Vagina (tissue), 2 donors: ENCODE measurements around the gene SDK2. TPM values are rescaled to one million over a fixed set of nuclear protein-coding genes. Genes with fewer than 3 reads are reported as not detected.
"Not testable (repeated sequence)": the region's sequence is repeated elsewhere in the genome, so short reads cannot be mapped to it uniquely, and the experiment has no call there.

Experiments
- DNase-seq, 2 donors: peaks; one replicate each; pipeline ENCODE4 v3.0.0-alpha.2; 2017; ENCODE audit errors: extremely low spot score in 2 of 2
- H3K27ac ChIP-seq: fragments of 200-600 bp; sonication (generic); one replicate; pipeline ENCODE4 v1.5.1; 2019
- H3K27me3 ChIP-seq: fragments of 200-600 bp; sonication (generic); one replicate; pipeline ENCODE4 v1.5.1; 2019
- H3K36me3 ChIP-seq, 2 donors: fragments of 200-600 bp; sonication (generic); one replicate each; pipeline ENCODE4 v1.5.1; 2017 to 2019
- H3K4me1 ChIP-seq: fragments of 200-600 bp; sonication (generic); one replicate; pipeline ENCODE4 v1.5.1; 2019
- H3K4me3 ChIP-seq, 2 donors: fragments of 200-600 bp; sonication (generic); 1 replicate in 1 of 2; 2 replicates in 1 of 2; pipeline ENCODE4 v1.5.1; 2016 to 2019
- H3K9me3 ChIP-seq: fragments of 200-600 bp; sonication (generic); one replicate; pipeline ENCODE4 v1.5.1; 2019
- POLR2A ChIP-seq, 2 donors: fragments of 450-650 bp; IDR thresholded peaks; one replicate each; pipeline ENCODE4 v1.6.1; 2017; ENCODE audit warnings: antibody characterized with exemption in 2 of 2, mild to moderate bottlenecking in 2 of 2, moderate library complexity in 2 of 2
- POLR2AphosphoS5 ChIP-seq, 2 donors: sonication (generic); formaldehyde crosslinking; IDR thresholded peaks; one replicate each; pipeline ENCODE4 v1.9.0; 2017; ENCODE audit warnings: antibody characterized with exemption in 2 of 2, mild to moderate bottlenecking in 2 of 2, low read depth in 1 of 2; ENCODE audit not compliant: insufficient read depth in 1 of 2
- intact Hi-C: fragments of 100-400 bp; cut with DNase I; formaldehyde crosslinking; loops from one replicate; pipeline ENCODE4 v1.15.1; 2023
- total RNA-seq: library from RNA; depleted of rRNA; stranded (reverse); fragments of >200 nt; gene quantifications from one replicate; pipeline ENCODE4 v1.2.3, GENCODE V29; 2016
- TF ChIP-seq, protein P1 (sequence below), 3 experiments: fragments of 450-650 bp in 2 of 3; fragments of 200-600 bp in 1 of 3; sonication (generic) in 1 of 3; IDR thresholded peaks; one replicate each; pipeline ENCODE4 v1.5.1; 2017 to 2019; ENCODE audit warnings: antibody characterized with exemption in 3 of 3, mild to moderate bottlenecking in 2 of 3, moderate library complexity in 2 of 3

The SDK2 gene
- total RNA-seq, 1 donor from 2014 or later: 1.7 TPM

GRCh38 chr17:73317513-73318426, 326.5 kb downstream of the SDK2 start:
- H3K4me1 ChIP-seq: peaks cover 13% of the 10 kb centered on the region
- no peaks in the 10 kb centered on the region for H3K27me3 ChIP-seq
- H3K36me3 ChIP-seq: no peaks in the 10 kb centered on the region
- no peak for DNase-seq
- H3K27ac ChIP-seq: no peak overlapping the region
- H3K4me3 ChIP-seq: no peak overlapping the region
- no peaks in the 10 kb centered on the region for H3K9me3 ChIP-seq
- intact Hi-C loops: no loop called here
- TF ChIP-seq POLR2AphosphoS5 (IDR thresholded peaks at IDR 0.05; ENCODE audit: insufficient read depth in 1 of 2, low read depth in 1 of 2) (no peak), POLR2A (IDR thresholded peaks at IDR 0.05) (no peak)
- TF ChIP-seq, protein P1, sequence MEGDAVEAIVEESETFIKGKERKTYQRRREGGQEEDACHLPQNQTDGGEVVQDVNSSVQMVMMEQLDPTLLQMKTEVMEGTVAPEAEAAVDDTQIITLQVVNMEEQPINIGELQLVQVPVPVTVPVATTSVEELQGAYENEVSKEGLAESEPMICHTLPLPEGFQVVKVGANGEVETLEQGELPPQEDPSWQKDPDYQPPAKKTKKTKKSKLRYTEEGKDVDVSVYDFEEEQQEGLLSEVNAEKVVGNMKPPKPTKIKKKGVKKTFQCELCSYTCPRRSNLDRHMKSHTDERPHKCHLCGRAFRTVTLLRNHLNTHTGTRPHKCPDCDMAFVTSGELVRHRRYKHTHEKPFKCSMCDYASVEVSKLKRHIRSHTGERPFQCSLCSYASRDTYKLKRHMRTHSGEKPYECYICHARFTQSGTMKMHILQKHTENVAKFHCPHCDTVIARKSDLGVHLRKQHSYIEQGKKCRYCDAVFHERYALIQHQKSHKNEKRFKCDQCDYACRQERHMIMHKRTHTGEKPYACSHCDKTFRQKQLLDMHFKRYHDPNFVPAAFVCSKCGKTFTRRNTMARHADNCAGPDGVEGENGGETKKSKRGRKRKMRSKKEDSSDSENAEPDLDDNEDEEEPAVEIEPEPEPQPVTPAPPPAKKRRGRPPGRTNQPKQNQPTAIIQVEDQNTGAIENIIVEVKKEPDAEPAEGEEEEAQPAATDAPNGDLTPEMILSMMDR (IDR thresholded peaks at IDR 0.05): no peak

DNA sequence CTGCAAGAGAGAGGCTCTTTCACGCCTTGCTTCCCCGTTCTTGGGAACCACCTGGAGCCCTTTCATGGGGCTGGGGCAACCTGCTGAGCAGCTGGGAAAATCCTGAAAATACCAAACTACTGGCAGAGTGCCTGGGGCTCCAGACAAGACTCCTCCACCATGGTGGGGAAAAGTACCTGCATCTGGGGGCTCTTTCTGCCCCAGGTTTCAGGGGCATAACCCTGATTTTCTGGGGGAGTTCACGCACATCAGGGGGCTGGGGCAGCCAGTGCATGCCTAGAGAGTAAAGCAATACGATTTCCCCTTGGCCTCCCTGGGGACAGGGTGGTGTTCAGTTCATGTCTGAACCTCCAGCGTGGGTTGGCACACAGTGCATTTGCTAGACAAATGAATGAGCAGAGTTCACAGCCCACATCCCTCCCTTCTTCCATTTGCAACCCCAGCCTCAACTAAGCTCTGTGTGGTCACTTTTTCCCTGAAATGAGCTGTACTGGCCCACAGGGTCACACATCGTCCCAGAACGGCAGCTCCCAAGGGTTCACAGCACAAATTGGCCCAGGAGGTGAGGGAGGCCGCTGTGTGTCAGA, 327.2 kb downstream of the SDK2 start:
- TF ChIP-seq, protein P1 (IDR thresholded peaks at IDR 0.05): no peak
- TF ChIP-seq POLR2A (IDR thresholded peaks at IDR 0.05): no peak
- no peak for TF ChIP-seq POLR2AphosphoS5 (IDR thresholded peaks at IDR 0.05; ENCODE audit: insufficient read depth in 1 of 2, low read depth in 1 of 2)
- Histone ChIP-seq H3K4me1 (peaks cover 17% of the 10 kb centered on the region), H3K27ac (no peak overlapping the region), H3K36me3 (no peaks in the 10 kb centered on the region), H3K4me3 (no peak overlapping the region), H3K9me3 (no peaks in the 10 kb centered on the region), H3K27me3 (no peaks in the 10 kb centered on the region)
- DNase-seq: no peak
- intact Hi-C loops: no loop called here

- H3K27ac ChIP-seq: no peak overlapping the region
- intact Hi-C loops: no loop called here
Observed at GRCh38 chr17:73315471-73315870, 328.8 kb downstream of the SDK2 start.

DNA sequence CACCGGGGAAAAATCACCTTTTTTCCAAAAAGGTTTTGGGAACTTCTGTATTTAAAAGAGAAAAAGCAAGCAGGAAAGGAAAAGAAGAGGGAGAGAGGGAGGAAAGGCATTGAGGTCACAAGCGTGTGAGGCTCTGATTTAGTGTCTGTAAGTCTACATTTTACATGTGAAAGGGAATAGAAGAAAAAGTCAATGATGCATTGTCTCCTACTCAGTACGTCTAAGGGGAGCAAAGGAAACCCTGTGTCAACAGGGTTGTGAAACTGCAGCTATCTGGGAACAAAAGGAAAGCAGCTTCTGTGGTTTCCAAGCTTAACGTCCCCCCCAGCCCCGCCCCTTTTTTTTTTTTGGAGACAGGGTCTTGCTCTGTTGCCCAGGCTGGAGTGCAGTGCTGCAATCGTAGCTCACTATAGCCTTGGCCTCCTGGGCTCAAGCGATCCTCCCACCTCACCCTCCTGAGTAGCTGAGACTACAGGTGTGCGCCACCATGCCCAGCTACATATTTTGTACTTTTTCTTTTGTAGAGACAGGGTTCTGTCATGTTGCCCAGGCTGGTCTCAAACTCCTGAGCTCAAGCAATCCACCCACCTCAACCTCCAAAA, 330.6 kb downstream of the SDK2 start:
- no peak overlapping the region for H3K27ac ChIP-seq
- no peaks in the 10 kb centered on the region for H3K9me3 ChIP-seq
- no peaks in the 10 kb centered on the region for H3K27me3 ChIP-seq
- peaks cover 36% of the 10 kb centered on the region for H3K4me1 ChIP-seq
- intact Hi-C loops: no loop called here
- H3K4me3 ChIP-seq: no peak overlapping the region
- no peak for DNase-seq
- no peaks in the 10 kb centered on the region for H3K36me3 ChIP-seq
- TF ChIP-seq, protein P1 (IDR thresholded peaks at IDR 0.05): no peak
- TF ChIP-seq POLR2AphosphoS5 (IDR thresholded peaks at IDR 0.05; ENCODE audit: insufficient read depth in 1 of 2, low read depth in 1 of 2) (no peak), POLR2A (IDR thresholded peaks at IDR 0.05) (no peak)

More at GRCh38 chr17:73315471-73315870, 328.8 kb downstream of the SDK2 start:
- H3K27me3 ChIP-seq: no peaks in the 10 kb centered on the region
- no peaks in the 10 kb centered on the region for H3K9me3 ChIP-seq
- no peak overlapping the region for H3K4me3 ChIP-seq
- peaks cover 17% of the 10 kb centered on the region for H3K4me1 ChIP-seq
- H3K36me3 ChIP-seq: no peaks in the 10 kb centered on the region
- TF ChIP-seq, protein P1 (IDR thresholded peaks at IDR 0.05): no peak
- no peak for TF ChIP-seq POLR2A (IDR thresholded peaks at IDR 0.05)
- TF ChIP-seq POLR2AphosphoS5 (IDR thresholded peaks at IDR 0.05; ENCODE audit: insufficient read depth in 1 of 2, low read depth in 1 of 2): peak in 1 of 2 donors; percentile 35
- DNase-seq: no peak

- intact Hi-C loops, H3K27me3 ChIP-seq, H3K36me3 ChIP-seq, H3K9me3 ChIP-seq, DNase-seq, H3K4me3 ChIP-seq: not testable (repeated sequence)
- peaks cover 43% of the 10 kb centered on the region for H3K4me1 ChIP-seq
- H3K27ac ChIP-seq: peak overlapping the region; percentile 100
Observed at GRCh38 chr17:73312887-73313286, 331.4 kb downstream of the SDK2 start.
